ENCODE measurements around the gene BLVRA.

BLVRA gene

DNA sequence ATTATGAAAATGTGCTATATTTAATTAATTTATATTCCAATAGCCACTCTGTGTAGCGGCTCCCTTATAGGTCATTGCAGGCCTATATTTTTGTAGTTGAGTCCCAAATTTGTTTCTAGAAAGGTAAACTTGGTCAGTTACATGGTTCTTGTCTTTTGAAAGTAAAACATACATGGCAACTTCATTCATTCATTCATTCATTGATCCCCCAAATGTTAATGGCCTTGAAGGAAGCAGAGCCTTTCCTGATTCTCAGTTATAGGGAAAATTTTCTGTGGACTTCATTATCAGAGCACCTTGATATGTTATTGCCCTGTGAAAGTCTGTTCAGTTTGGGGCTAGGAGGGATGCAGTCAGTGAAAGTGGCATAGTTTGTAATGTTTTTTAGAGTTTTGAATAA, 2.9 kb downstream of the BLVRA start:
- H3K79me2 ChIP-seq (ENCODE audit: insufficient read depth, low read length) = no peaks in the 10 kb centered on the region
- H3K4me2 ChIP-seq (ENCODE audit: low read depth, low read length, poor library complexity, severe bottlenecking) = no peak overlapping the region

GRCh38 chr7:43761938-43762692, 3.6 kb downstream of the BLVRA start:
- Histone ChIP-seq H3K27me3 (ENCODE audit: low read length) (no peaks in the 10 kb centered on the region), H4K20me1 (ENCODE audit: low read depth, low read length) (no peaks in the 10 kb centered on the region), H3K9ac (ENCODE audit: low read length) (no peak overlapping the region), H3F3A (ENCODE audit: insufficient read depth) (no peaks in the 10 kb centered on the region), H2AFZ (ENCODE audit: low read depth, low read length, severe bottlenecking) (no peak overlapping the region), H3K9me3 (ENCODE audit: insufficient read depth, low read length) (no peaks in the 10 kb centered on the region), H3K4me2 (ENCODE audit: low read depth, low read length, poor library complexity, severe bottlenecking) (no peak overlapping the region), H3K27ac (ENCODE audit: low read depth, low read length) (no peak overlapping the region), H3K9me2 (replicated peaks; ENCODE audit: insufficient read depth, low read length) (no peaks in the 10 kb centered on the region), H3K4me3 (ENCODE audit: insufficient read depth, low read length, poor library complexity, severe bottlenecking) (no peak overlapping the region), H3K79me2 (ENCODE audit: insufficient read depth, low read length) (no peaks in the 10 kb centered on the region), H3K36me3 (ENCODE audit: low read length) (no peaks in the 10 kb centered on the region)
- TF ChIP-seq, protein P1, sequence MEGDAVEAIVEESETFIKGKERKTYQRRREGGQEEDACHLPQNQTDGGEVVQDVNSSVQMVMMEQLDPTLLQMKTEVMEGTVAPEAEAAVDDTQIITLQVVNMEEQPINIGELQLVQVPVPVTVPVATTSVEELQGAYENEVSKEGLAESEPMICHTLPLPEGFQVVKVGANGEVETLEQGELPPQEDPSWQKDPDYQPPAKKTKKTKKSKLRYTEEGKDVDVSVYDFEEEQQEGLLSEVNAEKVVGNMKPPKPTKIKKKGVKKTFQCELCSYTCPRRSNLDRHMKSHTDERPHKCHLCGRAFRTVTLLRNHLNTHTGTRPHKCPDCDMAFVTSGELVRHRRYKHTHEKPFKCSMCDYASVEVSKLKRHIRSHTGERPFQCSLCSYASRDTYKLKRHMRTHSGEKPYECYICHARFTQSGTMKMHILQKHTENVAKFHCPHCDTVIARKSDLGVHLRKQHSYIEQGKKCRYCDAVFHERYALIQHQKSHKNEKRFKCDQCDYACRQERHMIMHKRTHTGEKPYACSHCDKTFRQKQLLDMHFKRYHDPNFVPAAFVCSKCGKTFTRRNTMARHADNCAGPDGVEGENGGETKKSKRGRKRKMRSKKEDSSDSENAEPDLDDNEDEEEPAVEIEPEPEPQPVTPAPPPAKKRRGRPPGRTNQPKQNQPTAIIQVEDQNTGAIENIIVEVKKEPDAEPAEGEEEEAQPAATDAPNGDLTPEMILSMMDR (IDR thresholded peaks at IDR 0.05; ENCODE audit: insufficient read depth, low read length, poor library complexity, severe bottlenecking) = no peak
- TF ChIP-seq EZH2phosphoT487 (conservative IDR thresholded peaks at IDR 0.05; ENCODE audit: low read length) = no peak

More for the DNA sequence above, 2.9 kb downstream of the BLVRA start:
- Histone ChIP-seq H3K9me3 (ENCODE audit: insufficient read depth, low read length) (no peaks in the 10 kb centered on the region), H3K9me2 (replicated peaks; ENCODE audit: insufficient read depth, low read length) (no peaks in the 10 kb centered on the region), H3K9ac (ENCODE audit: low read length) (no peak overlapping the region), H3F3A (ENCODE audit: insufficient read depth) (no peaks in the 10 kb centered on the region), H3K36me3 (ENCODE audit: low read length) (no peaks in the 10 kb centered on the region), H3K27me3 (ENCODE audit: low read length) (no peaks in the 10 kb centered on the region), H2AFZ (ENCODE audit: low read depth, low read length, severe bottlenecking) (no peak overlapping the region), H3K27ac (ENCODE audit: low read depth, low read length) (no peak overlapping the region), H3K4me3 (ENCODE audit: insufficient read depth, low read length, poor library complexity, severe bottlenecking) (no peak overlapping the region), H4K20me1 (ENCODE audit: low read depth, low read length) (no peaks in the 10 kb centered on the region)
- no peak for TF ChIP-seq EZH2phosphoT487 (conservative IDR thresholded peaks at IDR 0.05; ENCODE audit: low read length)
- TF ChIP-seq, protein P1 (IDR thresholded peaks at IDR 0.05; ENCODE audit: insufficient read depth, low read length, poor library complexity, severe bottlenecking) = no peak

- no peaks in the 10 kb centered on the region for H3K9me2 ChIP-seq (replicated peaks; ENCODE audit: insufficient read depth, low read length)
- no peak overlapping the region for H3K9ac ChIP-seq (ENCODE audit: low read length)
- TF ChIP-seq, protein P1 (IDR thresholded peaks at IDR 0.05; ENCODE audit: insufficient read depth, low read length, poor library complexity, severe bottlenecking) = no peak
- TF ChIP-seq EZH2phosphoT487 (conservative IDR thresholded peaks at IDR 0.05; ENCODE audit: low read length) = no peak
- no peak overlapping the region for H3K4me3 ChIP-seq (ENCODE audit: insufficient read depth, low read length, poor library complexity, severe bottlenecking)
- H3K4me2 ChIP-seq (ENCODE audit: low read depth, low read length, poor library complexity, severe bottlenecking) = no peak overlapping the region
- H3K36me3 ChIP-seq (ENCODE audit: low read length) = no peaks in the 10 kb centered on the region
- no peaks in the 10 kb centered on the region for H3K27me3 ChIP-seq (ENCODE audit: low read length)
- no peaks in the 10 kb centered on the region for H4K20me1 ChIP-seq (ENCODE audit: low read depth, low read length)
- no peaks in the 10 kb centered on the region for H3K79me2 ChIP-seq (ENCODE audit: insufficient read depth, low read length)
- H3F3A ChIP-seq (ENCODE audit: insufficient read depth) = no peaks in the 10 kb centered on the region
- no peak overlapping the region for H3K27ac ChIP-seq (ENCODE audit: low read depth, low read length)
- no peaks in the 10 kb centered on the region for H3K9me3 ChIP-seq (ENCODE audit: insufficient read depth, low read length)
- H2AFZ ChIP-seq (ENCODE audit: low read depth, low read length, severe bottlenecking) = no peak overlapping the region
Measured at GRCh38 chr7:43763183-43763582, 4.7 kb downstream of the BLVRA start.

Data from SU-DHL-6 (cell line).